NCI-H1092 (cell line): ENCODE measurements around the gene CT47C1.

Source experiments
- DNase-seq: peaks from one replicate; lab custom pipeline; 2025; lab: John Stamatoyannopoulos, UW

Gene CT47C1

DNA sequence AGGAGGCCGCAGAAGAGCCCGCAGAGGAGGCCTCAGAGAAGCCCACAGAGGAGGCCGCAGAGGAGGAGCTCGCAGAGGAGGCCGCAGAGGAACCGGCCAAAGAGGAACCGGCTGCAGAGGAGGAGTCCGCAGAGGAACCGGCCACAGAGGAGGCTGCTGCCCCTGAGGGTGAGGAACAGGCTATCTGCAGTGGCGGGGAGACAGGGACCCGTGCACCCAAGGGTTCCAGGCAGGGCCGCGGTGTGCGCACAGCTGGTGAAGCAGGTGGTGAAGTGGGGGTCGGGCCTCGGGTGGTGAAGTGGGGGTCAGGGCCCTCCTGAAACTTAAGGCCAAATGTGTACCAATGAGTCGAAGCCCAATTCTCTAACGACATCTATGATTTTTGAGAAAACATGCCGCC, 1.1 kb downstream of the CT47C1 start:
- DNase-seq = no peak

DNA sequence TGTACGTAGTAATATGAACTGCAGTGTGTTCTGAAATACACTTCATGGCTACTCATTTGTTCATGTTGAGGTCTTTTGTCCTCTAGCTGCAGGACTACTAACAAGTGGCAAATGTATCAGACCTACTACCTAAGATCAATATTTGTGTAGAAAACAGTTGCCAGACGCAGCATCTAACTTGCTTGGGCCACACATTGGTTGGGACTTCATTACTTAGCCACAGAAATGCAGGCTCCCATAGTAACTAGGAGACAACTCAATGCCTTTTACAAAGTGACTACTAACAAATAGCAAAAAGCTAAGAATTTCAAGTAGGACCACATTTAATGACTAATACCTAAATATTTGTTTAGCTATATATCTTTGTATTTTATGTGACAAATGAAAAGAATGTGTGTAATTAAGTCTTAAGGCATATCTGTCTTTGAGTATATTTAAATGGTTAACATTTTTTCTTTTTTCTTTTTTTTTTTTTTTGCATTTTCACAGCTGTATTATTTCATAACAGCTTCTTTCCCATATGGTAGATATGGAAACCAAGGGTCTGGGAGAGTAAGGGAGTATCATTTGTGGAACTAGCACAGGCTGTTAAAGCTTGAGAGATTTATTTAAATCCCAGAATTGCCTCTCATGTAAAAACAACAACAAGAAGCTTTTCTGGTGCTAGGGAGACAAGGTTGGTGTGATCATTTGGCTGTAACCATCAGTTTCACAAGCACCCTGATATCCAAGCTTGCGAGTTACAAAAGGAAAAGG, 2.7 kb downstream of the CT47C1 start:
- DNase-seq = no peak

DNA sequence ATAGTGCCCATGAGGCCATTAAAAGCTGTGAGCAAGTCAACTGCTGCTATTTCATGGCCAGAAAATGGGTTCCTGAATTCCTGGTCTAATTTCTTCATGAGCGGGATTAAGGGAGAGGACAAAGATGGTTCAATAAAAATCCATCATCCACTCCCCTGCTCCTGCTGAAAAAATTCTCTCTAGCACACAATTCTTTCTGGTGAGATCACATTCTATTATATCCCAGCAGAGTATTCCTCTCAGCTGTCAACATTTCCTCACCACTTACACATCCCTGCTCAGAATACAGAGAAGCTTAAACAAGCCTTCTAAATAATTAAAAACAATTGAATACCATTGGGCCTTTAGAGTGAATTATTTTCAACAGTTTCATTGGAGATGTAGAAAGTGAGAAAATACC, 9.5 kb downstream of the CT47C1 start:
- DNase-seq = no peak

DNA sequence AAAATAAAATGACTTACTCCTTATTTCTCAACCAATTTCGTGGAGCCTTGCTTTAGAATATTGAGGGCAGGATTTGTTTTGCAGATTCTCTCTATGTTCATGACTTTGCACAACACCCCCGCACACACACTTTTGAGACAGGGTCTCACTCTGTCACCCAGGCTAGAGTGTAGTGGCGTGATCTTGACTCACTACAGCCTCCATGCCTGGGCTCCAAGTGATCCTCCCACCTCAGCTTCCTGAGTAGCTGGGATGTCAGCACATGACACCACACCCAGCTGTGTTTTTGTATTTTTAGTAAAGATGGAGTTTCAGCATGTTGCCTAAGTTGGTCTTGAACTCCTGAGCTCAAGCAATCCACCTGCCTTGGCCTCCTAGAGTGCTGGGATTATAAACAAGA, 12.0 kb downstream of the CT47C1 start:
- DNase-seq = no peak

DNA sequence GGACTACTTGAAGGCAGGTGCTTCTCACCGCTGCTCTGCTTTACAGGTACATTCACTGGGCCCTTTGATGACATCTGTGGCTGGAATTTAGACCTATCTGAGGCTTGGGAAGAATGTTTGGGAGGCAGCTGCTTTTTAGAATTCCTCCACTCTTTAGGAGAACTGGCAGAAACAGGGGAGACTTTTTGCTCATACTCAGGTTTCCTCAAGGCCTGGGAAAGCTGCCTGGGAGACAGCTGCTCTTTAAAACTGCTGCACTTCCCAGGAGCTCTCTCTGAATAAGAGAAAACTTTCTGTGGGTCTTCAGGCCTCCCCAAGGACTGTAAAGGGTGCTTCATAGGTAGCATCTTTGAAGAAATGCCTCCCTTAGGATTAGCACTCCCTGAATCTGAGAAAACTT, 14.3 kb downstream of the CT47C1 start:
- DNase-seq = no peak

DNA sequence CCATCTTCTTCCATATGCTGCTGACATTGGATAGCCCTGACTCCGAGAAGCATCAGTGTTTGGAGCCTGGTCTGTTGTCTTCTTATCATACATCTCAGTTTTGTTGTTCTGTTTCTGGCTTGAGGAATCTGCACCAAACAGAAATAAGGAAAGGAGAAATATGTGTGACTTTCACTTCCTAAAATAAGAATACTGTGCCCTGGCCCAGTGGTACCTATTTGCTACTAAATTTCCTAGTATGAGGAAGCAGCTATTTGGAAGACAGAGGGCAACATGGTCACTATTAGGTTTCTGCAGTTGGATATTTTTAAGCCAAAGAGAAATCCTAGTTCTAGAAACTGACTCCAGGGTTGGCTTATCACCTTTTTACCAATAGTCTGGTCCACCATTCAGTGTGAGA, 16.8 kb downstream of the CT47C1 start:
- DNase-seq = no peak

DNA sequence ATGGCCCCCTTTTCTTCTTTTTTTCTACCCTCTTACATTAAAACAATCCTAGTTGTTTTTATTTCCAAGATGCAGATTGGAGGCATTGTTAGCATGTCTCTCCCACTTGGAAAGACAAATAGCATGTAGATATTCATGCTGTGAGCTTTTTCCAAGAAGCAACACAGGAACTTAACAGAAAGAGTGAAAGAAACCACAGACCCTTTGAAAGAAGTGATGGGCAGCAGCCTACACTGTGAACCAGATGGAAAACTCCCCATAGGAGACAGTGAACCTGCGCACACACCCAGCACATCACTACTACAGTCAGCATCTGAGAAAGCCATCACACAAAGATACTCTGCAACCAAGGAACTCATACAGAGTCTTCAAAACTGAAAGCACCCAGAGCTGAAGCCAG, 17.8 kb downstream of the CT47C1 start:
- no peak for DNase-seq

DNA sequence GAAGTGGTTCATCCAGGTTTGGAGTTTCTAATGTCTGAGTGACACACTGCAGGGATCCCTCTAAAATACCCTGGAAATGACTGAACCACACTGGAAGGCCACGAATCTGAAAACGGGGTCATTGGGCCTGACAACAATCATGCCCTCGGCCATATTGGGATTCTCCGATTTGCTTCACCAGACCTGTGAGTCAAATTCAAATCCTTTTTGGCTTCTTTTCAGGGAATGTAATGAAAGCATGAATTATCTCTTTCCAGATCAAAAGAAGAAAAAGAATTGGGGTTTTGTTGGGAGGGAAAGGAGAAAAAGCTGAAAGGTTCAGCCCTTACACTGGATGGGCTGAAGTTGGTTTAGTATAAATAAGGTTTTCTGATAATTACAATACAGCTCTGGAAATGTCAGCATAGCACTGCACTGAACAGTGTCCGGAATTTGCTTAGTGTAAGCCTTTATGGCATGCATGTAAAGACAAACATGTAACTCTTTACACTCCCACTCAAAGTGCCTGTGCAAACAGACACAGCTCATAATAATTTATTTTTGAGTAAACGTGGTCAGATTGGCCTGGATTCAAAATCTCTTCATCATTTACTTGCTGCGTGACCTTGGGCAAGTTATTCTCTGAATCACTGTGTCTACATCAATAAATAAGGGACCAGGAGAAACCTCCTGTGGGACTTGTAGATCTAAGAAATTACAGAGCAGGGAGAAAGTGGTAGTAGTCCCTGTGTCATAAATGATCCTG, 21.4 kb downstream of the CT47C1 start:
- DNase-seq = no peak

DNA sequence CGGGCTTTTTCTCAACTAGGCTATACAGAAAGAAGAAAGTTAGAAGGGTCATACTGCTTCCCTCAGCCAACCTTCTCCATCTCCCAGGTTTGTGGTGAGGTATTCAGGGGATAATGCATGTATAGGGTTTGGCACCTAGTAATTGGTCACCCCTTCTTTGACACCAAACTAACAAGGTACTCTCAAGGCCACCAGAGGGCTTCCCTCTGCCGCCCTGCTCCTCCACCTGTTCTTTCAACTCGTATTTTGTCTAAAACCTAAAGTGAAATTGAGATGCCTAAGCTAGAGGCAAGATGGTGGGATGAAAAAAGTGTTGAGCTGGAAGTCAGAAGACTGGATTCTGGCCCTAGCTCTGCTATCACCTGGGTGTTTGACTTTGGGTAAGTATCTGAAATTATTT, 22.0 kb downstream of the CT47C1 start:
- no peak for DNase-seq

DNA sequence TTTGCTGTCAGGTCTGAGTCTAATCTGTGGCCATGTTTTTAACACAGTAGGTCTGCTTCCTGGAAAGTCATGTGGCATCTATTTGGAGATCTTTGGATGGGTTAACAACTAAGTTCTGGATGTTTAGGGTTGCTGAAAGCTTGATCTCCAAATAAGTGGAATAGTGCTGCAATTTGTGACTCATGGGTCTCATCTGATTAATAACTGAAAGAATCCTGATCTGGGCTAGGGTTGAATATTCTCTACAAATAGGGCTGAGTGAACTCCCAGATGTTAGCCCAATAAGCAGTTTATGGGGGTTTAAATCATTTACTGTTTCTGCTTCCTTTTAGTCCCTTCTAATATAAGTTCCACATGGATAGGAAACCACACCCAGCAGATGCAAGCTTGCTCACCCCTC, 23.1 kb downstream of the CT47C1 start:
- DNase-seq = no peak

DNA sequence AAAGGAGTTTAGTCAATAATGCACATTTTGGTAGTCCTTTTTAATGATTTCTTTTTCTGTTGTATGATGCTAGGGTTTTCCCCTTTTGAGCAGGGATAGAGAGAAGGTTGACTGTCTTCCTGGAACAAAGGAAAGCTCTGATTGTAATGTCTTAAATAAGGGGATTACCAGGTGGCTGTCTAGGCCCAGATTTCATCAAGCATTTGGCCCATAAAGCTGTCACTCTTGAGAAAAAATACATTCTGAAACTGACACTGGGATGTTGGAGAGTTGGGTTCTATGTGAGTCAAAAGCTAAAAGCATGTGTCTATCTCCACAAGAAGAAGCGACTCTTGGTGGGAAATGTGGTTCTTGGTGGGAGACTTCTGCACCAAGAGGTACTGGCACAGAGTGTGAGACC, 28.4 kb downstream of the CT47C1 start:
- no peak for DNase-seq

DNA sequence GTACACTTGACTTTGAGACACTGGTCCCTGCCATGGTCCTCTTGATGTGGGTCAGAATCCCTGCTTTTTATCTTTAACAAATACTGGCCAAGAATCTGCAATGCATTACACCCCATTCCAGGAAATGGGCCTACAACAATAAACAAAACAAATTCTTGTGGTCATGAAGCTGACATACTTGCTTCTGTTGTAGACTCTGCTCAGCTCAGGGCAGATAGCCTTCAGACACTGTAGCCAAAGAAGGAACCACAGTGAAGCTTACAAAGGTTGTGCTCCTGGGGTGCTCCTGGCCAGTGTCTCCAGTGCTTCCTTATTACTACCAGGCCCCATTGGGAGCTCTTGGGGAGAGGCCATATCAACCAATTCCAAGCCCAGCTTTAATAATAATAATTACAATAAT, 33.0 kb downstream of the CT47C1 start:
- DNase-seq = no peak

DNA sequence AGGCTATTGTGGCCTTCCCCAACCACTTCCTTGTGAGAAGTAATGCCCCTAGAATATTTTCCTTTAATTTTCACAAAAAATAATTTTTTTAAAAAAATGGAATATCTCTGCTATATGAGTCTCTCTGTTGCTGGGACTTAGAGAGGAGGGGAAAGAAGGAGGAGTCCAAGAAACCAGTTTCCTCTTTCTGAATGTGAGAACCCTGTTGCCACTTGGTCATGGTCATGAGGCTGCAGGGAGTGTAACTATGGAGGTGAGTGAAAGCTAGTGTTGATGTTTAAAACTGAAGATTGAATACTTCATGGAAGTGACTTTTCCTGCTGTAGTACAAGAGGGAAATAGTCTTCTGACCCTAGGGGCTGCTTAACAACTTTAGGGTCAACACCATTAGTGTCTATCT, 34.4 kb downstream of the CT47C1 start:
- DNase-seq = no peak

DNA sequence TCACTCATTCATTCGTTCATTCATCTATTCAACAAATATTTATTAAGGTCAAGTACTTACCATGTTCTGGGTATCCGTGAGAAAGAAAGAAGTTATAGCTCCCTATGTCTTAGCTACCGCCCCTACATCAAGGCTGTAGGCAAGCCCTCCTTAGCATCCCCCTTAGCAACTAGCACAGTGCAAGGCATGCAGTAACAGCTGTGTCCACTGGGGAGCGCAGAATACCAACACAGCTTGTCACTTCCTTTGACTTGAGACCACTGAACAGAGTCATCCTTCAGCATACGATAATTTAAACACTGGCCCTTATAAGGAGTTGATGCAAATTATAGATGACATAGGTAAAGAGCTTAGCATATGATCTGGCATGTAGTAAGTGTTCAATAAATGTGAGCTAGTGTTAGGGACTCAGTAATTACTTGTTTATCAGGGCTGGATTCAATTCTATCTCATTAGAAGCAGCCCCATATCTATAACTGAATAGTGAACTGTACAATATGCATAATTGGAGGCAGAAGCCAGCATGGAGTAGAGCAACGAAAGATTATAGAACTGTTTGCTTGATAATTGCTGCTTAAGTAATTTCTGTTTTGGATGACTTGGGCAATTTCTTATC, 46.1 kb downstream of the CT47C1 start:
- DNase-seq = no peak

DNA sequence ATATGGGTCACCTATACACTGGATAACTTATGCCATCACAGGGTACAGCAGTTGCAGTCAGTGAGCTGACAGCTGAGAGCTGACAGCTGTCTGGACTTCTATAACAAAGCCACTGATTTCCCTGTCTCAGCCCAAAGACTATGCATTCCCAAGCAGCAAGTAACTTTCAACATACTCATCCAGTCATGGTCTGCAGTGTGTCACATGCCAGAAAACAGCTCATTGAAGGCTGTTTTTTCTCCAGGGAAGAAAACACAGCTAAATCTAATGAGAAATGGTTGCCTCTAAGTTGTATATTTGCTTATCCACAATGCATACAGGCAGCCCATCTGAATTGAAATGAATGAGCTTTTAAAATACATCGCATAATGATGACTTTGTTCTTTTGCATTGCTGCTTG, 48.5 kb downstream of the CT47C1 start:
- DNase-seq = no peak
